ENCODE measurements around the gene ZNF846.
"Not testable (repeated sequence)": the region's sequence is repeated elsewhere in the genome, so short reads cannot be mapped to it uniquely, and the experiment has no call there.

ZNF846 gene

GRCh38 chr19:9768175-9769112 is at the start of gene ZNF846:
Gene ZNF846 (minus strand): TSS chr19:9768738. CDS start chr19:9764950, 3,788 bp downstream.
- peak; percentile 81 to 86 for DNase-seq (ENCODE audit: extremely low read depth in 1 of 2, low read depth in 1 of 2)

GRCh38 chr19:9818175-9818733 is 49.7 kb upstream of the ZNF846 start:
- no peak for DNase-seq (ENCODE audit: extremely low read depth in 1 of 2, low read depth in 1 of 2)

DNA sequence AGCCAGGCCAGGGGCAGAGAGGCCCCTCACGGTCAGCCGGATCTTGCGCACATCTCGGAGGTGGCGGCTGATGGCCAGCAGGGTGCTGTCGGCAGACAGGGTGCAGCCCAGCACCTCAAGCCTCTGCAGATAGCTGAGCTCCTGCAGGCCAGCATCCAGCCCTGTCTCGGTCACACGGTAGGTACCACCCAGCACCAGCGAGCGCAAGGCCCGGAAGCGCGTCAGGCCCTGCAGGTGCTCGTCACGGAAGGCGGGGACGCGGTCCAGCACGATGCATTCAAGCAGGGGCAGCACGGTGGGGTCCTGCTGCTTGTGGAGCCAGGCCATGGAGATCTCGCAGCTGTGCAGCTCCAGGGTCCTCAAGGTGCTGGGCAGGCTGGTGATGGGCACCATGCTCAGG is 42.6 kb upstream of the ZNF846 start:
- no peak for DNase-seq (ENCODE audit: extremely low read depth in 1 of 2, low read depth in 1 of 2)

DNA sequence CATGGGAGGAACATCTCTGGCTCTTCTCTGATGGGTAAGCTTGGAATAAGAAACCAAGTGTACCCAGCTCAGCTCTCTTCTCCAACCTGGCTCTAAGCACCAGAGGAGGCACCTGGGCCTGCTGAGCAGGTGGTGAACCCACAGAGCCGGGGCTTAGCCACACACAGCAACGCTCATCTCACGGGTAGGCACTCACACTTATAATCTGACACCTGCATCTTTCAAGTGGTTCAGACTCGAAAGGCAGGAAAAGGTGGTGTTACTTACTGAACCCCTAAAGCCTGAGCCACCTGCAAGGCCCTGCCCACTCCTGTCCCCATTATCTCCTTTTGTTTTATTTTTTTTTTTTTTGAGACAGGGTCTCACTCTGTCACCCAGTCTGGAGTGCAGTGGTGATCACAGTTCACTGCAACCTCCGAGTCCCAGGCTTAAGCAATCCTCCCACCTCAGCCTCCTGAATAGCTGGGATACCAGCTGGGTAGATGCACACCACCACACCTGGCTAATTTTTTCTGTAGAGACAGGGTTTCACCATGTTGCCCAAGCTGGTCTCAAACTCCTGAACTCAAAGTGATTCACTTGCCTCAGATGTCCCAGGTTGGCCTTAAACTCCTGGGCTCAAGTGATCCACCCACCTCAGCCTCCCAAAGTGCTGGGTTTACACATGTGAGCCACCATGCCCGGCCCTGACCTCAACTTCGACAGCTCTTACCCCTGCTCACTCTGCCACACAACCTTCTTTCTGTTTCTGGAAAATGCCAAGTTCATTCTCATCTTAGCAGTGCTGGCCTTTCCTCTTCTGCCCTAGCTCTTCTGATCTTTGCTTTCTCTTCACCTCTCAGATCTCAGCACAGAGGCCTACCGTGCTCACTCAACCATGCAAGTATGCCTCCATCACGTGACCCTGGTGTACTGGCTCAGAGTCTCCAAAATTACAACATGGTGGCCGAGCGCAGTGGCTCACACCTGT is 40.6 kb upstream of the ZNF846 start:
- no peak for DNase-seq (ENCODE audit: extremely low read depth in 1 of 2, low read depth in 1 of 2)

DNA sequence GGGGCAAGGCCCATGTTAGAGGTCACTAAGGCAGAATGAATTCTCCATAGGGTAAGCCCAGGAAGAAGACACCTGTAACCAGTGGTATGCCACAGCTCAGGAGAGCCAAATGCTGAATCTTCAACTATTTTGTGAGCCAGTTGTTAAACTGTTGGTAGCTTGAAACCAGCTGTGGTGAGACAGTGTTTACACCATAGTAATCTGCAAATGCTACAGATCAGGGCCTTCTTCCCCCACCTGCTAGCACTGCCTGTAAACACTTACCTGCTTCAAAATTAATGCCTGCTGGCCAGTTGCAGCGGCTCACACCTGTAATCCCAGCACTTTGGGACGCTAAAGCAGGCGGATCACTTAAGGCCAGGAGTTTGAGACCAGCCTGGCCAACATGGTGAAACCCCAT is 38.3 kb upstream of the ZNF846 start:
- DNase-seq (ENCODE audit: extremely low read depth in 1 of 2, low read depth in 1 of 2), result no peak

DNA sequence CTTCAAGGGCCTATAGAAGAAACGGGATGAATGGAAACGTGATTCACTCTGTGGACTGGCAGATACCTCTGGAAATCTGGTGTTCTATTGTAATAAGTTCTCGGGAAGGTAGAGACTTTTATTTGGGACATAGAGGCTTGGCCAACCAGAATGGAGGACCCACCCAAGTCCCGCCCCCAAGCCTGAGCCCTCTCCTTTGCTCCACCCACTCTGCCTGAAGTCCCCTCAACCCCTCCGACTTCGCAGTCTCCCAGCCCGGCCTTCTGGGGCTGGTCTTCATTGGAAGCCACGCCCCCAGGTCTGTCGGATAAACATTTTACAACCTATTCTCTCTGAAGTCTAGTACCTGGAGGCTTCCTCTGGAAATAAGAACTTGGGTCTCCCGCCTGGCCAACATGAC is 33.4 kb upstream of the ZNF846 start:
- DNase-seq (ENCODE audit: extremely low read depth in 1 of 2, low read depth in 1 of 2), result no peak

DNA sequence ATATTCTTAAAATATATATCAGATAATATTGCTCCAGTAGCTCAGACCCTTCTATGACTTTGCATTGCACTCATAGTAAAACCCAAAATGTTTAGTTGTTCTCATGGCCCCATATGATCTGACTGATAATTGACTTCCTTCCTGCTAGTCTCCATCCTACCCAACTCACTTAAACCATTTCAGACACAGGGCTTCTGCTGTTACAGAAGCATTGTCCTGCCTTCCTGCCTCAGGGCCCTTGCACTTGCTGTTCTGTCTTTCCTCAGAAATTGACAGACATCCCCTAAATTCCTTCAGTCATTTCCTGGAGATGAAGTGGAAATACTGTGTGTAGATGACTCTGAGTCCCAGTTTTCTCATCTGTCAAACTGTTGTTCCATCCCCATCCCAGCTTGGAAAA is 30.6 kb upstream of the ZNF846 start:
- DNase-seq (ENCODE audit: extremely low read depth in 1 of 2, low read depth in 1 of 2), result no peak

GRCh38 chr19:9797871-9798270 is 29.3 kb upstream of the ZNF846 start:
- no peak for DNase-seq (ENCODE audit: extremely low read depth in 1 of 2, low read depth in 1 of 2)

DNA sequence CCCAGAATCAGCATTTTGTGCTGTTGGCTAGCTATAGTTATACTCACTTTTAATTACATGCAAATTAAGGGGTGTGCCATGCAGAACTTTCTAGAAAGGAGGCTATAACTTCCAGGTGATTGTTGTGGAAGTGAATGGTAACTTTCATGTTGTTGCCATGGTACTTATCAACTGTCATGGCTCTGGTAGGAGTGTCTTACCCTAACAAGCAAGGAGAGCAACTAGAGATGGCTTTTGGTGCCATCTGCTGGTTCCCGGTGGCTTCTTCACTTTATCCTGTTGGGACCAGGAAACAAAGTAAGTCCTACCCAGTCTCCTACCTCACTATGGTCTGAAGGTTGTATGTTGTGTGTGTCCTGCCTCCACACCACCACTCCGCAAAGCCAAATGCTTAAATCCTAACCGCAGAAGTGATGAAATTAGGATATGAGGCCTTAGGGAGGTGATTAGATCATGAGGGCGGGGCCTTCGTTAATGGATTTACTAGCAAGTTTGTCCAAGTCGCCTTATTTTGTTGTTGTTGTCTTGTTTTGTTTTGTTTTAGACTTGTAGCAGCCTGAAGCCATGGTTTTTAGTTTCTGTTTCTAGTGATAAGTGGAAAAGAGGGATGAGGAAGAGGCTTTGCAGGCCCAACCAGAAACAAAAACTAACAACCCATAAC is 27.7 kb upstream of the ZNF846 start:
- peak; percentile 65 to 69 for DNase-seq (ENCODE audit: extremely low read depth in 1 of 2, low read depth in 1 of 2)

- DNase-seq (ENCODE audit: extremely low read depth in 1 of 2, low read depth in 1 of 2), result peak in 1 of 2 donors; percentile 41
Measured at GRCh38 chr19:9793071-9793591, 24.6 kb upstream of the ZNF846 start.

DNA sequence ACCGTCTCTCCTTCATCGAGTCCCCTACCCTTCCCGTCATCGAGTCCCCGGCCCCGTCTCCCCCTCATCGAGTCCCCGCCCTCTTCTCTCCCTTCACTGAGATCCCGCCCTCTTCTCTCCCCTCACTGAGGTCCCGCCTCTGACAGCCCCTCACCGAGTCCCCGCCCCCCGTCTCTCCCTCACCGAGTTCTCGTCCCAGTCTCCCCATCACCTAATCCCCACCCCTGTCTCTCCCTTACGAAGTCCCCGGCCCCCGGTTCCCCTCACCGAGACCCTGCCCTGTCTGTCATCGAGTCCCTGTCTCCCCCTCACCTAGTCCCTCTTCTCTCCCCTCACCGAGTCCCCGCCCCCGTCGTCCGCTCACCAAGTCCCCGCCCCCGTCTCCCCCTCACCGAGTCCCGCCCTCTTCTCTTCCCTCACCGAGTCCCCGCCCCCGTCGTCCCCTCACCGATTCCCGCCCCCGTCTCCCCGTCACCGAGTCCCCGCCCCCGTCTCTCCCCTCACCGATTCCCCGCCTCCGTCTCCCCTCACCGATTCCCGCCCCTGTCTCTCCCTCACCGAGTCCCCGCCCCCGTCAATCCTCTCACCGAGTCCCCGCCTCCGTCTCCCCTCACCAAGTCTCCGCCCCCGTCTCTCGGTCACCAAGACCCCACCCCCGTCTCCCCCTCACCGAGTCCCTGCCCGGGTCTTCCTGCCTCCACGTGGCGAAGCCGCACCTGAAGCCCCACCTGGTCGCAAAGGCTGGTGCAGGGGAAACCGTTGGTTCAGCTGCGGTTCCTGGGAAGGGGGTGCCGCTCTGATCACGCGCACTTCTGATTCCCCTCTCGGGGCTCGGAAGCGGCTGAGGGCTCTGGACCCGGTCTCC is 23.9 kb upstream of the ZNF846 start:
- peak; percentile 88 to 92 for DNase-seq (ENCODE audit: extremely low read depth in 1 of 2, low read depth in 1 of 2)

DNA sequence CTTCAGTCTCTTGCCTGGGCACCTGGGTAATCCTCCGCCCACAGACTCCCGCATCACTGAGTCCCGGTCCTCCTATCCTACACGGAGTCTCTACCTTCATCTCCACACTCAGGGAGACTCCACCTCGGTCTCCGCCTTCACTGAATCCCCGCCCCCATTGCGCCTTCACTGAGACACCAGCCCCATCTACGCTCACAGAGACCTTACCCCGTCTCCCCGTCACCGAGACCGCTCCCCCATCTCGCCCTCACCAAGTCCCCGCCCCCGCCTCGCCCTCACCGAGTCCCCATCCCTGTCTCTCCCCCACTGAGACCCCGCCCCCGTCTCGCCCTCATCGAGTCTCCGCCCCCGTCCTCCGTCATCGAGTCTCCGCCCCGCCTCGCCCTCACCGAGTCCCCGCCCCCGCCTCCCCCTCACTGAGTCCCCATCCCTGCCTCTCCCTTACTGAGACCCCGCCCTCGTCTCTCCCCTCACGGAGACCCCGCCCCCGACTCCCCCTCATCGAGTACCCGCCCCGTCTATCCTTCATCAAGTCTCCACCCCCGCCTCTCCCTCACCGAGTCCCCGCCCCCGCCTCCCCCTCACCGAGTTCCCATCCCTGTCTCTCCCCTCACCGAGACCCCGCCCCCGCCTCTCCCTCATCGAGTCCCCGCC is 23.1 kb upstream of the ZNF846 start:
- peak; percentile 93 for DNase-seq (ENCODE audit: extremely low read depth in 1 of 2, low read depth in 1 of 2)

DNA sequence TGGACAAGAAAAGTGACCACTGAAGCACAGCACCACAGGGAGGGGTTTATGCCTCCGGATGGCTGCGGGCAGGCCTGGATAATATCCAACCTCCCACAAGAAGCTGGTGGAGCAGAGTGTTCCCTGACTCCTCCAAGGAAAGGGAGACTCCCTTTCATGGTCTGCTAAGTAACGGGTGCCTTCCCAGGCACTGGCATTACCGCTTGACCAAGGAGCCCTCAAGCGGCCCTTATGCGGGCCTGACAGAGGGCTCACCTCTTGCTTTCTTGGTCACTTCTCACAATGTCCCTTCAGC is 22.5 kb upstream of the ZNF846 start:
- not testable (repeated sequence) for DNase-seq (ENCODE audit: extremely low read depth in 1 of 2, low read depth in 1 of 2)

DNA sequence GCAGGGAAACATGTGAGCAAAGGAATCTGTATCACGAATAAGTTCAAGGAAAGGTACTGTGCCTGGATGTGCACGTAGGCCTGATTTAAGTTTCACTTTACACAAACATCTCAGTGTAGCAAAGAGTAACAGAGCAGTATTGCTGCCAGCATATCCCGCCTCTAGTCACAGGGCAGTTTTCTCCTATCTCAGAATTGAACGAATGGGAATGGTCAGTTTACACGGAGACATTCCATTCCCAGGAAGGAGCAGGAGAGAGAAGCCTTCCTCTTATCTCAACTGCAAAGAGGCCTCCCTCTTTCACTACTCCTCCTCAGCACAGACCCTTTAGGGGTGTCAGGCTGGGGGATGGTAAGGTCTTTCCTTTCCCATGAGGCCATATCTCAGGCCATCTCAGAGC is 21.0 kb upstream of the ZNF846 start:
- not testable (repeated sequence) for DNase-seq (ENCODE audit: extremely low read depth in 1 of 2, low read depth in 1 of 2)

GRCh38 chr19:9789066-9789465 is 20.5 kb upstream of the ZNF846 start:
- DNase-seq (ENCODE audit: extremely low read depth in 1 of 2, low read depth in 1 of 2), result no peak

DNA sequence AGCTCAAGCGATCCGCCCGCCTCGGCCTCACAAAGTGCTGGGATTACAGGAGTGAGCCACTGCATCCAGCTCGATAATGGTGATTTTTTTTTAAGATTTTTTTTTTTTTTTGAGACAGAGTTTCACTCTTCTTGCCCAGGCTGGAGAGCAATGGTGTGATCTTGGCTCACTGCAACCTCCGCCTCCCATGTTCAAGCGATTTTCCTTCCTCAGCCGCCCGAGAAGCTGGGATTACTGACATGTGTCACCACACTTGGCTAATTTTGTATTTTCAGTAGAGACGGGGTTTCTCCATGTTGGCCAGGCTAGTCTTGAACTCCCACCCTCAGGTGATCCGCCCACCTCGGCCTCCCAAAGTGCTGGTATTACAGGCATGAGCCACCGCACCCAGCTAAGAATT is 20.1 kb upstream of the ZNF846 start:
- not testable (repeated sequence) for DNase-seq (ENCODE audit: extremely low read depth in 1 of 2, low read depth in 1 of 2)

DNA sequence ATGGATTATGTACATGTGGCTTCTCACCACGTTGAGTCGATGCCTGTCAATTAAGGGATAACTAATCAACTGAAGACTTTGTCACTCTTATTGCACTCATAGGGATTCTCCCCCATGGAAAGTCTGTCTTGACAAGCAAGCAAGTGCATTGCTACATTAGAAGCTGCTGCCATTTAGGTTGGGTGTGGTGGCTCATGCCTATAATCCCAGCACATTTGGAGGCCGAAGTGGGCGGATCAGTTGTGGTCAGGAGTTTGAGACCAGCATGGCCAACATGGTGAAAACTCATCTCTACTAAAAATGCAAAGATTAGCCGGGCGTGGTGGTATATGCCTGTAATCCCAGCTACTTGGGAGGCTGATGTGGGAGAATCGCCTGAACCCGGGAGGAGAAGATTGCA is 18.3 kb upstream of the ZNF846 start:
- DNase-seq (ENCODE audit: extremely low read depth in 1 of 2, low read depth in 1 of 2), result no peak

DNA sequence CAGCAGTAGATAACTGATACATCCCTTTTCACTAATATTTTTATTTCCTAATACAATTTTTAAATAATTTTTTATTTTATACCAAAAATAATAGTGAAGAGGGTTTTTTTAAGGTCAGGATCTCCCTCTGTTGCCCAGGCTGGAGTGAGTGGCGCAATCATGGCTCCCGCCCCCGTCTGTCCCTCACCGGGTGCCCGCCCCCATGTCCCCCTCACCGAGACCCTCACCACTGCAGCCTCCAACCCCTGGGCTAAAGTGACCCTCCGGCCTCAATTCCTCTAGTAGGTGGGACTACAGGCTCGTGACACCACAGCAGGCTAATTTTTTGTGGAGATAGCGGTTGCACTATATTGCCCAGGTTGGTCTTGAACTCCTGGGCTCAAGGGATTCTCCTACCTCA is 17.8 kb upstream of the ZNF846 start:
- no peak for DNase-seq (ENCODE audit: extremely low read depth in 1 of 2, low read depth in 1 of 2)

All from activated CD8-positive, alpha-beta memory T cell treated with anti-CD3 and anti-CD28 coated beads for 1 hour (primary cell).